ENCODE data around the gene SPACA4. TPM values are rescaled to one million over a fixed set of nuclear protein-coding genes. Genes with fewer than 3 reads are reported as not detected.

SPACA4 gene
- total and polyA plus RNA-seq, 3 donors from 2014 or later: 72.6 to 147 (median 145) TPM

- DNase-seq: peak; percentile 100
- intact Hi-C loops (cut with DNase I; ENCODE audit: low total_unique reads): no loop called here
Observed at GRCh38 chr19:48637449-48637947, 31.0 kb downstream of the SPACA4 start.

GRCh38 chr19:48637948-48638830 is 31.6 kb downstream of the SPACA4 start:
- peak overlapping the region; percentile 72 to 82 for H3K4me3 ChIP-seq
- intact Hi-C loops (cut with DNase I; ENCODE audit: low total_unique reads): no loop called here
- H3K27me3 ChIP-seq: no peaks in the 10 kb centered on the region
- H3K9me3 ChIP-seq: no peaks in the 10 kb centered on the region
- WGBS, 2 donors: 4 to 5% methylated on average over 28 to 29 of the region's 29 CpGs
- H3K4me1 ChIP-seq: peaks cover 24% of the 10 kb centered on the region
- H3K36me3 ChIP-seq (ENCODE audit: low read depth, missing control alignments): no peaks in the 10 kb centered on the region
- peak overlapping the region; percentile 98 to 99 for H3K27ac ChIP-seq
- peak in 1 of 3 experiments; percentile 11 for TF ChIP-seq CTCF (IDR thresholded peaks at IDR 0.05)
- peak; percentile 15 for TF ChIP-seq POLR2A (IDR thresholded peaks at IDR 0.05)
- DNase-seq: peak; percentile 95

More at GRCh38 chr19:48637449-48637947, 31.0 kb downstream of the SPACA4 start:
- no peaks in the 10 kb centered on the region for H3K36me3 ChIP-seq (ENCODE audit: low read depth, missing control alignments)
- peak overlapping the region; percentile 98 to 99 for H3K27ac ChIP-seq
- no peaks in the 10 kb centered on the region for H3K9me3 ChIP-seq
- peak overlapping the region; percentile 72 to 82 for H3K4me3 ChIP-seq
- 0% methylated on average over 12 to 38 of the region's 38 CpGs for WGBS, 2 donors
- TF ChIP-seq POLR2A (IDR thresholded peaks at IDR 0.05) (no peak), CTCF (IDR thresholded peaks at IDR 0.05) (peak in 1 of 3 experiments; percentile 12)
- peaks cover 31% of the 10 kb centered on the region for H3K4me1 ChIP-seq
- no peaks in the 10 kb centered on the region for H3K27me3 ChIP-seq

- WGBS, 2 donors: 60 to 65% methylated on average over 16 of the region's 16 CpGs
- Histone ChIP-seq H3K4me3 (peak overlapping the region in 1 of 2 donors; percentile 72), H3K36me3 (ENCODE audit: low read depth, missing control alignments) (no peaks in the 10 kb centered on the region), H3K27me3 (no peaks in the 10 kb centered on the region), H3K27ac (peak overlapping the region; percentile 98 to 99), H3K4me1 (peaks cover 17% of the 10 kb centered on the region), H3K9me3 (no peaks in the 10 kb centered on the region)
- DNase-seq: no peak
- TF ChIP-seq CTCF (IDR thresholded peaks at IDR 0.05) (no peak), POLR2A (IDR thresholded peaks at IDR 0.05) (no peak)
- intact Hi-C loops (cut with DNase I; ENCODE audit: low total_unique reads): no loop called here
Observed at GRCh38 chr19:48638831-48639381, 32.4 kb downstream of the SPACA4 start.

- DNase-seq: no peak
- no peaks in the 10 kb centered on the region for H3K36me3 ChIP-seq (ENCODE audit: low read depth, missing control alignments)
- no peaks in the 10 kb centered on the region for H3K9me3 ChIP-seq
- H3K27ac ChIP-seq: no peak overlapping the region
- intact Hi-C loops (cut with DNase I; ENCODE audit: low total_unique reads): loop anchor here (10.0 kb wide), 1 partner anchor 205 kb away; no protein-coding TSS in a partner anchor
- H3K27me3 ChIP-seq: no peaks in the 10 kb centered on the region
- no peak overlapping the region for H3K4me3 ChIP-seq
- peaks cover 18% of the 10 kb centered on the region for H3K4me1 ChIP-seq
- whole genome bisulfite sequencing, 2 donors: 47 to 59% methylated on average over 29 to 33 of the region's 33 CpGs
- no peak for TF ChIP-seq CTCF (IDR thresholded peaks at IDR 0.05)
- no peak for TF ChIP-seq POLR2A (IDR thresholded peaks at IDR 0.05)
Observed at GRCh38 chr19:48639483-48640375, 33.2 kb downstream of the SPACA4 start.
